ENCODE results near the gene XRCC4.
"Not testable (repeated sequence)": the region's sequence is repeated elsewhere in the genome, so short reads cannot be mapped to it uniquely, and the experiment has no call there.

XRCC4 gene

DNA sequence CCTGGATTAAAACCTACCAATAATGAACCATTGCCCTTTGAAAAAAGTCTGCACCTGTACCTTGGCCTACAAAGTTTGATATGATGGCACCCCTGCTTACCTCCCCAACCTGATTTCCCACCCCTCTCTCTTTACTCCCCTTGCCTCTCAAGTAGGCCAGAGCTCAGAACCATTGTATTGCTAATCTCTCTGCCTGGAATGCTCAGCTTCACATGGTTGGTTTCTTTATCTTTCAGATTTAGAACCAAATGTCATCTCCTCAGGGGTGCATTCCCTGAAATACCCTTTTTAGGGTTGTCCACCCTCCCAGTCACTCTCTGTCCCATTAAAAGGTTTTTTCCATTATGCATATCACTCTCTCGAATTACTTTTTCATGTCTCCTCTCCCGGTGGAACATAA is 277.6 kb downstream of the XRCC4 start:
- Histone ChIP-seq H3K4me1 (ENCODE audit: control insufficient read depth, insufficient read depth, low read length) (no peaks in the 10 kb centered on the region), H3K27me3 (ENCODE audit: control insufficient read depth, insufficient read depth, low read length) (no peaks in the 10 kb centered on the region), H3K4me3 (ENCODE audit: low read length) (no peak overlapping the region), H3K9ac (ENCODE audit: low read length) (no peak overlapping the region), H3K27ac (ENCODE audit: low read depth, low read length) (no peak overlapping the region), H3K36me3 (ENCODE audit: control insufficient read depth, insufficient read depth, low read length) (no peaks in the 10 kb centered on the region)

DNA sequence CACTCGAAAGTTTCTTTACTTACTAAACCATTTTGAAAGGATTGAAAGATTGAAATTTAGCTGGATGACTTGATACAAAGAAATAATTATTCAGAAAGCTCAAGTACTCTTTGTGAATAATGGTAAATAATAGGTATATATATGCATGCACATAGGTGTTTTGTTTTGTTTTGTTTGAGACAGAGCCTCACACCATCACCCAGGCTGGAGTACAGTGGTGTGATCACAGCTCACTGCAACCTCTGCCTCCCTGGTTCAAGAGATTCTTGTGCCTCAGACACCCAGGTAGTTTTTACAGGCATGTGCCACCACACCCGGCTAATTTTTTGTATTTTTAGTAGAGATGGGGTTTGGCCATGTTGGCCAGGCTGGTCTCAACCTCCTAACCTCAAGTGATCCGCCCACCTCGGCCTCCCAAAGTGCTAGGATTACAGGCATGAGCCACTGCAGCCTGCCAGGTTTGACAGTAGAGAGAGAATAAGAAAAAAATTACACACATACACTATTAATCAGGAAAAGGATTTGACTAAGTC is 278.2 kb downstream of the XRCC4 start:
- not testable (repeated sequence) for H3K27ac ChIP-seq (ENCODE audit: low read depth, low read length); H3K4me1 ChIP-seq (ENCODE audit: control insufficient read depth, insufficient read depth, low read length); H3K9ac ChIP-seq (ENCODE audit: low read length); H3K4me3 ChIP-seq (ENCODE audit: low read length); H3K27me3 ChIP-seq (ENCODE audit: control insufficient read depth, insufficient read depth, low read length); H3K36me3 ChIP-seq (ENCODE audit: control insufficient read depth, insufficient read depth, low read length)

DNA sequence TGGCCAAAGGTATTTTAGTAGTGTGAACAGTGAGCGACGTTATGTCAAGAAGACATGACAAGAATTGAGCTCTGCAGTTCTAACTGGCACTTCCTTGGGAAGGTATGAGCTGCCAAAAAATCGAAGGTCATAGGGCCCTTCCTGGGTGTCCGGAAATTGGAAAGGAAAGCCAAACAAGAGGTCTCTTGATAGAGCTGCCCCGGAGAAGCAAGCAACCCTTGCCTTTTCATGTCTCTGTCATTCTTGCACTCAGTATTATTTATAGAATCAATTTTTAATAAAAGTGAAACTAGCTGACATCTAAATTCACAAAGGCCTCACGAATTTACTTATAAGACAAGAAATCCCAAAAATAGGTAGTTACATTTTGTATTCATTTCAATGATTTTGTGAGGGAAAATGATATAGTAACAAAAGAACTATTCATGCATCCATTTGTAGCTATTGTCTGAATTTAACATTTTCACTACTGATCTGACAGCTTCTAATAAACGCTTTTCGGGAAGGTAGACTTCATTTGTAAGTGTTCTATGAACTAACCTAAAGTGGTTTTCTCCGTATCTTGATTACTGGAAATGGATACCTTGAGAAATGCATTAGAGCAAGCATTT is 280.4 kb downstream of the XRCC4 start:
- Histone ChIP-seq H3K27ac (ENCODE audit: low read depth, low read length) (no peak overlapping the region), H3K9ac (ENCODE audit: low read length) (no peak overlapping the region), H3K4me1 (ENCODE audit: control insufficient read depth, insufficient read depth, low read length) (no peaks in the 10 kb centered on the region), H3K27me3 (ENCODE audit: control insufficient read depth, insufficient read depth, low read length) (no peaks in the 10 kb centered on the region), H3K36me3 (ENCODE audit: control insufficient read depth, insufficient read depth, low read length) (no peaks in the 10 kb centered on the region), H3K4me3 (ENCODE audit: low read length) (no peak overlapping the region)

DNA sequence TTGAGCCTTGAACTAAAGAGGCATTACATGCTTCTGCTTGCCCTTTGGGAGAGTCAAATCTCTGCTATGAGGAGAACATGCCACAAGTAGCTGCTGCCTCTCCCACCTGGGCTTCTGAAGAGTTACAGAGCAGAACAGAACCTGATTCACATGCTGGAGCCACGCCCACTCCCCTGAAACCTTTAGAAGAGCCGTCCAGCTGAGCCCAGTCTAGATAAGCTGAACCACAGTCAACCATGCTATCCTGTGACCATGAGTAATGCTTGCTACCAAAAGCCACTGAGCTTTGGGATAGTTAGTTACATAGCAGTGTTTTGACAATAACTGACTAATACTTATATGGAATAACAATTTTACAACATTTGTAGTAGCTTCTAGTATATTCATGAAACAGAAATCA is 283.2 kb downstream of the XRCC4 start:
- Histone ChIP-seq H3K36me3 (ENCODE audit: control insufficient read depth, insufficient read depth, low read length) (no peaks in the 10 kb centered on the region), H3K27ac (ENCODE audit: low read depth, low read length) (no peak overlapping the region), H3K9ac (ENCODE audit: low read length) (no peak overlapping the region), H3K4me1 (ENCODE audit: control insufficient read depth, insufficient read depth, low read length) (no peaks in the 10 kb centered on the region), H3K4me3 (ENCODE audit: low read length) (no peak overlapping the region), H3K27me3 (ENCODE audit: control insufficient read depth, insufficient read depth, low read length) (no peaks in the 10 kb centered on the region)

DNA sequence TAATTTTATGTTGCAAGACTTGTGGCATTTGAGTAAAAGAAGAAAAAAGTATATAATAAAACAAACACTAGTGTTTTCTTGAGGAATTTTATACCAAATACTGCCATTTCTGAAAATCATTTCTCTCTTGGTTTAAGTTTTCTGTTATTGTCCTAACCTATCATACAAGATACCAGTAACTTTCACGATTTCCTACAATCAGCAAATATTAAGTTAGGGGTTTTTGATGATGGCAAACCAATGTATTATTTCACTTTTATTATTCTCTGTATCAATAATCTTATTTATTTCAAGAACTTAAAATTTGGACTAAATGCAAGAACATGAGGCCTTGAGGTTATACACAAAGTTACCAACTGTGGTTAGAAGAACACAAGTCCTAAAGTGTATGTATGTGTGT is 285.2 kb downstream of the XRCC4 start:
- Histone ChIP-seq H3K4me1 (ENCODE audit: control insufficient read depth, insufficient read depth, low read length) (no peaks in the 10 kb centered on the region), H3K27me3 (ENCODE audit: control insufficient read depth, insufficient read depth, low read length) (no peaks in the 10 kb centered on the region), H3K27ac (ENCODE audit: low read depth, low read length) (no peak overlapping the region), H3K4me3 (ENCODE audit: low read length) (no peak overlapping the region), H3K9ac (ENCODE audit: low read length) (no peak overlapping the region), H3K36me3 (ENCODE audit: control insufficient read depth, insufficient read depth, low read length) (no peaks in the 10 kb centered on the region)

DNA sequence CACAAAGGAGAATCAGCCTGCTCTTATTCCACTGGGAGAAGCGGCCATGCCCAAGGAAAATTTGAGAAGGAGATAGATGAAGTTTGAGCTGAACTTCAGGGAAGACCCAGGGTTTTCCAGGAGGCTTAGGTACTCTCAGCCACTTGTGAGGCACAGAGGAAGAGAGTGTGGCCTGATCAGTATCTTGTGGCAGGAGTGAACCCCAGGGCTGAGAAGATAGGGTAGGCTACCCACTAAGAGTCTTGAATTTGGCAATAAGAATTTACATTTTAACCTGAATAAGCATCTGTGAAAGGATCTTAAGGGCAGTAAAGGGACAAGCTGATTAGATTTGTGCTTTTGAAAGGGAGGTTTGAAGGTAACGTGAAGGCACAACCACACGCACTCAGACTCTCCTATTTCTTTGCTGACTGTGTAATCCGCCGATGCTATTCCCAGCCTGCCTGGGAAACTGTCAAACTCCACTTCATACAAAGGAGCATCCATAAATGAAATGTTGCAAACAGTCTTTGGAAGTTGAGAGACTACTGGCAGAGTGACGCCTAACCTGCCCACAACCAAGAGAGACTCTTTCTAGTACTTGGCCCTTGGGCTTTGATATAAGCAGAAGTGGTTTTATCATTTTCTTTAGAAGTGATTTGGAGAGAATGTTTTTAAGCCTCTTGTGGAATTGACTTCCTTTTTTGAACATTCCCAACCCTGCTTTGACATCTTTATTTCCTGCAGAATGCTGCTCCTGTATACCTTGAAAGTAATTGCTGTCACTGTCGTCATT is 286.0 kb downstream of the XRCC4 start:
- Histone ChIP-seq H3K4me3 (ENCODE audit: low read length) (no peak overlapping the region), H3K27me3 (ENCODE audit: control insufficient read depth, insufficient read depth, low read length) (no peaks in the 10 kb centered on the region), H3K36me3 (ENCODE audit: control insufficient read depth, insufficient read depth, low read length) (no peaks in the 10 kb centered on the region), H3K9ac (ENCODE audit: low read length) (no peak overlapping the region), H3K4me1 (ENCODE audit: control insufficient read depth, insufficient read depth, low read length) (no peaks in the 10 kb centered on the region), H3K27ac (ENCODE audit: low read depth, low read length) (no peak overlapping the region)

DNA sequence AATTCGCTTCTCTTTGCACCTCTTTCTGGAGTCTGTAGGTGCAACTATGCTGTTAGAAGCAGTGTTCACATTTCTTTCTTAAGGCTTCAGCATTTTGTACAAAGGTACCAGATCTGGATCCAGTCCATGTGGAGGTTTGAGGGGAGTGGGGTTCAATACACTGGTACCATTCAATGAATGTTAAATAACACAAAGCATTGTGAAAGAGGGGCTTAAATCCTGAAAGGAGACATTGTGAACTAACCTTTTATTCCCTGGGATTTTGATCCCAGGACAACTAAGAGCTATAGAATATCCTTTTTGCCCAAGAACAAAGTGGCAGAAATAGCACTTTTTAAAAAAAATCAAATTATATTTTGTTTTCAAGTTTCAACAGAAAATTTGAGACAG is 286.5 kb downstream of the XRCC4 start:
- Histone ChIP-seq H3K36me3 (ENCODE audit: control insufficient read depth, insufficient read depth, low read length) (no peaks in the 10 kb centered on the region), H3K9ac (ENCODE audit: low read length) (no peak overlapping the region), H3K4me3 (ENCODE audit: low read length) (no peak overlapping the region), H3K27ac (ENCODE audit: low read depth, low read length) (no peak overlapping the region), H3K27me3 (ENCODE audit: control insufficient read depth, insufficient read depth, low read length) (no peaks in the 10 kb centered on the region), H3K4me1 (ENCODE audit: control insufficient read depth, insufficient read depth, low read length) (no peaks in the 10 kb centered on the region)

DNA sequence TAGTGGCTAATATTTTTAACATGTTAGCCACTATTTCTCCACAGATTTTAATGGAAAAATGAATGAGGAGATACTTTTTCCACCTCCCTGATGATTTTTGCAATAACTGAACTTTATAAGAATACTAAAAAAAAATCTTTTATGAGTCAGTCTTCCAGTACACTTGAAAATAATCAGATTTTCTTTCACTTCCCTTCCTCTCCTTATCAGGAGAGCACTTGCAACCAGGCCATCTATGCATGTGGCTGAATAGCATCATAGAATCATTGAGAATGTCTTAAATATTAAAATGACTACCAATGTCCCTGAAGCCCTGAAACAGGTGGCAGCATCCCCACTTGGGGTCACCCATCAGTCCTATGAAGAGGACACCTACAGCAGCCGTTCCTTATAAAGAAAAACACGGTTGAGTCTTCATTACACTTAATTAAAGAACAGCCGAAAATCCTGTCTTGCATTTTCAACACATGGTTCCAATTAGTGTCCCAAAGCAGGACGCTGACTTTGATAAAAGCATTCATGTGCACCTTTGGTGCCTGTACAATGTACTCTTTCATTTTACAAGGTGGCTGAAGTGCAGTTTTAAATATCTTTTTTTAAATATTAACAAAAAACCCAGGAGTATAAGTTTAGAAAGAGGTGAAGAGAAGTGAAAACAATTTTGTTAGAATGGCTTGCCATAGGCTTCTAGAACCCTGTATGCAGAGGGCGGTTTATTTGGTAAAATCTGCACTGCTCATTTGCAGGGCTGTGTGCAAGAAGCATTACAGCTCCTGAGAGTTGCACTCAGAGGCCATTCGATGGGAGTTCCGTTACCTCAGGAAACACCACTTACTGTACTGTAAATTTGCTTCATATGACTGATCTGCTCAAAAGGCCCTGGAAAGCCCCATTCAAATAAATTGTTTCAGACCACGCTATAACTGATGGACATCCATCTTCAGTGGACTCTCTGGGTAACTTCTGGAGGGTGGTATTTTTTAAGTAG is 287.3 kb downstream of the XRCC4 start:
- Histone ChIP-seq H3K27ac (ENCODE audit: low read depth, low read length) (no peak overlapping the region), H3K4me3 (ENCODE audit: low read length) (no peak overlapping the region), H3K4me1 (ENCODE audit: control insufficient read depth, insufficient read depth, low read length) (no peaks in the 10 kb centered on the region), H3K9ac (ENCODE audit: low read length) (no peak overlapping the region), H3K27me3 (ENCODE audit: control insufficient read depth, insufficient read depth, low read length) (no peaks in the 10 kb centered on the region), H3K36me3 (ENCODE audit: control insufficient read depth, insufficient read depth, low read length) (no peaks in the 10 kb centered on the region)

DNA sequence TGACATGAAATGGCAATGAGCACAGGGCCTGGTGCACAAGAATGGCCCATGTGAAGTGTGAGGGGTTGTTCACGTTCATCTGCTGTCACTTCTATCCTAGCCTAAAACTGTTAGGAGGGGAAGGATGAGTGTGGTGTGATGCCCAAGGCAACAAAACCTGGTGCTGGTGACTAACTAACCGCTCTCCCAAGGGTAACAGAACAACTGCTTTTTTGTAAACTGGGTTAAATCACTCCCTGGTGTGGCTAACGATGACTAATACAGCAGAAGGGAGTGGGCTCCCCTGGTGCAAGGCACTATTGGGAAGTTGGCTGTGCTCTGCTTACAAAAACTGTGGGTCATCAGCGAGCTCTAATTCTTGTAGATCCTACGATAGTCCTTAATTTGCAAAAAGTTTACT is 291.0 kb downstream of the XRCC4 start:
- H3K4me1 ChIP-seq (ENCODE audit: control insufficient read depth, insufficient read depth, low read length) = no peaks in the 10 kb centered on the region
- no peaks in the 10 kb centered on the region for H3K36me3 ChIP-seq (ENCODE audit: control insufficient read depth, insufficient read depth, low read length)
- no peak overlapping the region for H3K9ac ChIP-seq (ENCODE audit: low read length)
- no peak overlapping the region for H3K4me3 ChIP-seq (ENCODE audit: low read length)
- H3K27ac ChIP-seq (ENCODE audit: low read depth, low read length) = no peak overlapping the region
- H3K27me3 ChIP-seq (ENCODE audit: control insufficient read depth, insufficient read depth, low read length) = no peaks in the 10 kb centered on the region

DNA sequence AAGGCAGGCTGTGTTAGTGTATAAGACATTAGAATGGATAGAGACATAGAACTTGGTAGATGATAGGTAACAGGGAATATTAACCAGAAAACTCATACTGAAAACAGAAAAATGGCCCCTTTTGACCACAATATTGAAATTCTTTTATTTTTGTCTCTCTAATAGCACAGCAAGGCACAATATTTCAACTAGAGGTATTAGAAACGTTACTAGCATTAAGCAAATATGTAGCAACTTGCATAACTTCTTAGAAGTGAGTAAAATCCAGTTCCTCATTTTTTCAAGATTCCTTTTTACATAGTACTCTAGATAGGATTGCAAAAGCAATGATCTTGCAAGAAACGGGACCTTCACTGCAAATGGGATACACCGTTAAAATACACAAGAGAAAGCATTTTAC is 291.5 kb downstream of the XRCC4 start:
- Histone ChIP-seq H3K4me1 (ENCODE audit: control insufficient read depth, insufficient read depth, low read length) (no peaks in the 10 kb centered on the region), H3K27me3 (ENCODE audit: control insufficient read depth, insufficient read depth, low read length) (no peaks in the 10 kb centered on the region), H3K36me3 (ENCODE audit: control insufficient read depth, insufficient read depth, low read length) (no peaks in the 10 kb centered on the region), H3K4me3 (ENCODE audit: low read length) (no peak overlapping the region), H3K9ac (ENCODE audit: low read length) (no peak overlapping the region), H3K27ac (ENCODE audit: low read depth, low read length) (no peak overlapping the region)

DNA sequence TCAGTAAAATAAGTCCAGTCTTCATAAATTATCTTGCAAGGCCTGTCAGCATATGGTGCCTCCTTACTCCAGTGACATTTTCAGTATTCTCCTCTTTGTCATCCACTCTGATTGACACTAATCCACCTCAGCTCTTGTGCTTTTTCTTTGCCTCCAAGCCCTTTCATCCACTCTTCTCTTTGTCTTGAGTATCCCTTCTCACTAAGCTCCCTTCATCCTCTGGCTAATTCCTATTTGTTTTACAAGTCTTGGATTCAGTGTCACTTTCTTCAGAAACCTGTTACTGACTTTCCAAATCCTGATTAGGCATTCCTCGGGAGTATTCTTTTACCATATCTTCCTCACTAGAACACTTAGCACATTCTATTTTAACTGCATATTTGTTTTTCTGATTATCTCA is 293.6 kb downstream of the XRCC4 start:
- H3K27ac ChIP-seq (ENCODE audit: low read depth, low read length) = no peak overlapping the region
- H3K4me1 ChIP-seq (ENCODE audit: control insufficient read depth, insufficient read depth, low read length) = no peaks in the 10 kb centered on the region
- H3K36me3 ChIP-seq (ENCODE audit: control insufficient read depth, insufficient read depth, low read length) = no peaks in the 10 kb centered on the region
- no peak overlapping the region for H3K4me3 ChIP-seq (ENCODE audit: low read length)
- no peak overlapping the region for H3K9ac ChIP-seq (ENCODE audit: low read length)
- no peaks in the 10 kb centered on the region for H3K27me3 ChIP-seq (ENCODE audit: control insufficient read depth, insufficient read depth, low read length)

DNA sequence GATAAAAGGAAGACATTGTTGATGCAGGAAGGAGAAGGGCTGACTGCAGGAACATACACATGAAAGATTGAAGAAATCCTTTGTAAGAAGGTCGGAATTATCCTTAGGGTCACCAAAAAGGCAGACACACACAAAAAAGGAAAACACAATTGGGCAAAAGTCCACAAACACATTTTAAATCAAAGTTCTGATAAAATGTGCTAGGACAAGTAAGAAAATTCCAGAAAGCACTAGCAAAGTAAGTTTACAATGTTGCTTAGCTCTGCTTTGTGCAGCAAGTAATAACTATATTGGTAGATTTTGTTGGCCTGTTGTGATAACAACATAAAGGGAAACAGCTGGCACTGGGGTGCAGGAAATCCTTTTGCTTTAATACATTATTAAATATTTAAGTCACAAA is 294.4 kb downstream of the XRCC4 start:
- Histone ChIP-seq H3K27ac (ENCODE audit: low read depth, low read length) (no peak overlapping the region), H3K27me3 (ENCODE audit: control insufficient read depth, insufficient read depth, low read length) (no peaks in the 10 kb centered on the region), H3K4me3 (ENCODE audit: low read length) (no peak overlapping the region), H3K4me1 (ENCODE audit: control insufficient read depth, insufficient read depth, low read length) (no peaks in the 10 kb centered on the region), H3K9ac (ENCODE audit: low read length) (no peak overlapping the region), H3K36me3 (ENCODE audit: control insufficient read depth, insufficient read depth, low read length) (no peaks in the 10 kb centered on the region)

All from rectal smooth muscle tissue (tissue), 1 donor.